OCI-M2 (cell line): ENCODE results near the gene CHMP1A.

ENCODE experiments used
- DNase-seq: peaks from one replicate; lab custom pipeline; 2025; ENCODE audit not compliant: unreplicated experiment; lab: John Stamatoyannopoulos, UW

CHMP1A gene

GRCh38 chr16:89607453-89607852, 50.1 kb downstream of the CHMP1A start:
- no peak for DNase-seq

- DNase-seq, result no peak
Observed at GRCh38 chr16:89606006-89606405, 51.5 kb downstream of the CHMP1A start.

GRCh38 chr16:89605186-89605970, 52.1 kb downstream of the CHMP1A start:
- no peak for DNase-seq

GRCh38 chr16:89604764-89605163, 52.7 kb downstream of the CHMP1A start:
- DNase-seq, result no peak

GRCh38 chr16:89602952-89603590, 54.4 kb downstream of the CHMP1A start:
- no peak for DNase-seq

- no peak for DNase-seq
Observed at GRCh38 chr16:89602273-89602951, 55.1 kb downstream of the CHMP1A start.

- DNase-seq, result no peak
Observed at GRCh38 chr16:89601906-89602272, 55.6 kb downstream of the CHMP1A start.

- DNase-seq, result no peak
Observed at GRCh38 chr16:89600956-89601355, 56.6 kb downstream of the CHMP1A start.

- no peak for DNase-seq
Observed at GRCh38 chr16:89600427-89600826, 57.1 kb downstream of the CHMP1A start.

GRCh38 chr16:89599902-89600301, 57.6 kb downstream of the CHMP1A start:
- no peak for DNase-seq

- no peak for DNase-seq
Observed at GRCh38 chr16:89599451-89599858, 58.1 kb downstream of the CHMP1A start.

- DNase-seq, result no peak
Observed at GRCh38 chr16:89598199-89598598, 59.3 kb downstream of the CHMP1A start.

- no peak for DNase-seq
Observed at GRCh38 chr16:89596957-89597649, 60.4 kb downstream of the CHMP1A start.

GRCh38 chr16:89596061-89596689, 61.3 kb downstream of the CHMP1A start:
- DNase-seq, result no peak

GRCh38 chr16:89595330-89596060, 62.0 kb downstream of the CHMP1A start:
- no peak for DNase-seq
